NT2/D1 (cell line): ENCODE results near the gene PSMD8.
A peak's percentile ranks its signal among the peaks of the same experiment; 100 is the strongest.
"Not testable (repeated sequence)": the region's sequence is repeated elsewhere in the genome, so short reads cannot be mapped to it uniquely, and the experiment has no call there.

Experiments used
- DNase-seq: peaks from one replicate; pipeline ENCODE4 v3.0.0-alpha.2; 2011; ENCODE audit warnings: low read depth, low spot score
- H3K27me3 ChIP-seq: 2 replicates; pipeline ENCODE4 v1.6.0; 2011; ENCODE audit warnings: mild to moderate bottlenecking; ENCODE audit not compliant: insufficient read length, insufficient read depth
- H3K36me3 ChIP-seq: 2 replicates; pipeline ENCODE4 v1.6.1; 2011; ENCODE audit warnings: mild to moderate bottlenecking, low read length, mixed read lengths; ENCODE audit not compliant: insufficient read depth, insufficient read length
- H3K4me1 ChIP-seq: 2 replicates; pipeline ENCODE4 v1.5.1; 2011; ENCODE audit not compliant: insufficient read depth, insufficient read length
- H3K4me3 ChIP-seq: 2 replicates; pipeline ENCODE4 v1.5.1; 2011; ENCODE audit warnings: low read depth; ENCODE audit not compliant: insufficient read length
- H3K9ac ChIP-seq: 2 replicates; pipeline ENCODE4 v1.6.0; 2011; ENCODE audit warnings: low read depth; ENCODE audit not compliant: insufficient read length
- H3K9me3 ChIP-seq: 2 replicates; pipeline ENCODE4 v1.5.1; 2011; ENCODE audit warnings: mild to moderate bottlenecking, low read length; ENCODE audit not compliant: insufficient read depth
- SUZ12 ChIP-seq: IDR thresholded peaks from 2 replicates; pipeline ENCODE4 v1.6.1; 2011; ENCODE audit not compliant: insufficient read length, insufficient read depth; ENCODE audit errors: extremely low read depth
- YY1 ChIP-seq: IDR thresholded peaks from 2 replicates; pipeline ENCODE4 v1.6.1; 2011; ENCODE audit not compliant: insufficient read length, insufficient read depth
- ZNF274 ChIP-seq: IDR thresholded peaks from 2 replicates; pipeline ENCODE4 v1.6.1; 2011; ENCODE audit warnings: mild to moderate bottlenecking, low read depth, low read length

Gene PSMD8

GRCh38 chr19:38358071-38358470 lies 16.3 kb upstream of the PSMD8 start:
- H3K4me1 ChIP-seq, result peaks cover 5% of the 10 kb centered on the region
- H3K27me3 ChIP-seq, result peaks cover 36% of the 10 kb centered on the region
- H3K9ac ChIP-seq, result no peak overlapping the region
- no peaks in the 10 kb centered on the region for H3K9me3 ChIP-seq
- no peak for DNase-seq
- TF ChIP-seq ZNF274 (no peak), SUZ12 (no peak), YY1 (no peak)
- no peaks in the 10 kb centered on the region for H3K36me3 ChIP-seq
- no peak overlapping the region for H3K4me3 ChIP-seq

GRCh38 chr19:38359242-38360021 lies 14.9 kb upstream of the PSMD8 start:
- no peak for TF ChIP-seq YY1
- no peak for TF ChIP-seq ZNF274
- TF ChIP-seq SUZ12, result no peak
- H3K27me3 ChIP-seq, result peaks cover 36% of the 10 kb centered on the region
- H3K9me3 ChIP-seq, result 0 out of 2 replicates have a peak, but pooled peaks cover under 1% of the 10 kb centered on the region
- no peak overlapping the region for H3K4me3 ChIP-seq
- DNase-seq, result no peak
- peaks cover 5% of the 10 kb centered on the region for H3K4me1 ChIP-seq
- H3K9ac ChIP-seq, result no peak overlapping the region
- H3K36me3 ChIP-seq, result no peaks in the 10 kb centered on the region

GRCh38 chr19:38360351-38360750 lies 14.0 kb upstream of the PSMD8 start:
- no peak for DNase-seq
- H3K9me3 ChIP-seq, result peaks cover 8% of the 10 kb centered on the region; the same call in 1 of the 2 replicates
- no peak overlapping the region for H3K4me3 ChIP-seq
- TF ChIP-seq ZNF274 (no peak), YY1 (no peak), SUZ12 (no peak)
- no peaks in the 10 kb centered on the region for H3K36me3 ChIP-seq
- peaks cover 36% of the 10 kb centered on the region for H3K27me3 ChIP-seq
- H3K9ac ChIP-seq, result no peak overlapping the region
- H3K4me1 ChIP-seq, result peaks cover 3% of the 10 kb centered on the region

GRCh38 chr19:38360839-38361631 lies 13.3 kb upstream of the PSMD8 start:
- peaks cover 36% of the 10 kb centered on the region for H3K27me3 ChIP-seq
- H3K9ac ChIP-seq, result peak overlapping the region; percentile 76
- H3K4me3 ChIP-seq, result peak overlapping the region; percentile 49
- H3K36me3 ChIP-seq, result no peaks in the 10 kb centered on the region
- peaks cover 3% of the 10 kb centered on the region for H3K4me1 ChIP-seq
- DNase-seq, result no peak
- TF ChIP-seq SUZ12 (no peak), ZNF274 (no peak), YY1 (no peak)
- H3K9me3 ChIP-seq, result peaks cover 8% of the 10 kb centered on the region; the same call in 1 of the 2 replicates

- Histone ChIP-seq H3K4me1 (peaks cover 3% of the 10 kb centered on the region), H3K9me3 (peaks cover 8% of the 10 kb centered on the region; the same call in 1 of the 2 replicates), H3K4me3 (peak overlapping the region; percentile 50), H3K36me3 (no peaks in the 10 kb centered on the region), H3K27me3 (peaks cover 32% of the 10 kb centered on the region), H3K9ac (peak overlapping the region; percentile 76)
- DNase-seq, result peak; percentile 74
- TF ChIP-seq YY1 (no peak), ZNF274 (no peak), SUZ12 (no peak)
These were observed 12.7 kb upstream of the PSMD8 start for GRCh38 chr19:38361633-38362075.

GRCh38 chr19:38362076-38362945 lies 12.1 kb upstream of the PSMD8 start:
- no peak for TF ChIP-seq ZNF274
- TF ChIP-seq SUZ12, result no peak
- no peak for TF ChIP-seq YY1
- H3K27me3 ChIP-seq, result peaks cover 29% of the 10 kb centered on the region
- peak overlapping the region; percentile 50 for H3K4me3 ChIP-seq
- peak overlapping the region; percentile 72 for H3K9ac ChIP-seq
- peaks cover 3% of the 10 kb centered on the region for H3K4me1 ChIP-seq
- DNase-seq, result peak; percentile 40
- H3K9me3 ChIP-seq, result peaks cover 8% of the 10 kb centered on the region; the same call in 1 of the 2 replicates
- H3K36me3 ChIP-seq, result no peaks in the 10 kb centered on the region

- H3K36me3 ChIP-seq, H3K9me3 ChIP-seq, H3K4me1 ChIP-seq, H3K9ac ChIP-seq, DNase-seq: not testable (repeated sequence)
- Histone ChIP-seq H3K27me3 (peaks cover 28% of the 10 kb centered on the region), H3K4me3 (peak overlapping the region; percentile 50)
These were observed 11.3 kb upstream of the PSMD8 start for GRCh38 chr19:38362946-38363688.
